K562 (cell line): Measurements from ENCODE around the gene CAMK2D. TPM values are rescaled to one million over a fixed set of nuclear protein-coding genes. Genes with fewer than 3 reads are reported as not detected.

Source experiments
- ATAC-seq: fragments of 200-7000 bp; cut with Tn5 transposase; 3 replicates; pipeline ENCODE4 v1.9.1; 2020; ENCODE audit warnings: moderate library complexity
- BruUV-seq: library from RNA; stranded (reverse); fragments of 400-500 nt; replicated peaks from 2 replicates; lab custom pipeline; 2021; lab: Mats Ljungman, UMichigan
- CTCF ChIA-PET: fragments of 300-600 bp; formaldehyde crosslinking; extraction: SDS; loops from one replicate; lab custom pipeline; 2021; ENCODE audit warnings: low intra/inter-chr PET ratio; lab: Yijun Ruan, JAX
- POLR2A ChIA-PET: fragments of 300-600, 350-650 bp; sonication (Branson Sonifier 250); formaldehyde crosslinking; extraction: SDS; loops from one replicate; lab custom pipeline; 2021; ENCODE audit warnings: antibody characterized with exemption, inconsistent platforms; lab: Yijun Ruan, JAX
- DNase-seq, 4 experiments: peaks; one replicate each; pipeline versions ENCODE4 v3.0.0 to v3.0.0-alpha.2; 2011 to 2018; ENCODE audit warnings: low spot score in 3 of 4, mixed read lengths in 3 of 4; ENCODE audit errors: extremely low read depth in 1 of 4
- FAIRE-seq: peaks from 2 replicates; lab custom pipeline; 2011; peaks lifted over from hg19 to GRCh38; lab: Jason Lieb, UNC
- H2AFZ ChIP-seq: 2 replicates; pipeline ENCODE4 v1.6.0; 2011; ENCODE audit warnings: low read depth, low read length, control low read depth, inconsistent platforms
- H3K27ac ChIP-seq: fragments of 200-600 bp; 3 replicates; pipeline ENCODE4 v1.8.0; 2011; ENCODE audit warnings: low read depth, mild to moderate bottlenecking, control low read depth, inconsistent platforms, low read length, moderate library complexity, mixed read lengths; ENCODE audit errors: extremely low read depth
- H3K27me3 ChIP-seq, 2 experiments: fragments of 300-600 bp in 1 of 2; 2 replicates in 1 of 2; 3 replicates in 1 of 2; pipeline versions ENCODE4 v1.6.0 to v1.8.0; 2011; ENCODE audit warnings: inconsistent platforms in 2 of 2, low read length in 2 of 2, mild to moderate bottlenecking in 1 of 2, mixed read lengths in 1 of 2, moderate library complexity in 1 of 2; ENCODE audit not compliant: control insufficient read depth in 2 of 2, insufficient read depth in 2 of 2
- H3K36me3 ChIP-seq: fragments of 300-600 bp; 3 replicates; pipeline ENCODE4 v1.8.0; 2011; ENCODE audit warnings: mild to moderate bottlenecking, low read length, inconsistent platforms; ENCODE audit not compliant: control insufficient read depth, insufficient read depth
- H3K4me1 ChIP-seq, 2 experiments: fragments of 200-600 bp in 1 of 2; replicated peaks in 1 of 2; 2 replicates in 1 of 2; 3 replicates in 1 of 2; pipeline versions ENCODE4 v1.5.1 to v1.8.0; 2011; ENCODE audit warnings: inconsistent platforms in 2 of 2, low read length in 2 of 2, mild to moderate bottlenecking in 1 of 2, mixed read lengths in 1 of 2, moderate library complexity in 1 of 2; ENCODE audit not compliant: control insufficient read depth in 2 of 2, insufficient read depth in 2 of 2
- H3K4me2 ChIP-seq: 2 replicates; pipeline ENCODE4 v1.6.1; 2011; ENCODE audit warnings: low read length, control low read depth, inconsistent platforms, mixed read lengths; ENCODE audit not compliant: insufficient read depth
- H3K4me3 ChIP-seq: fragments of 200-600 bp; sonication (generic), shearing (Covaris generic); 2 replicates; pipeline ENCODE4 v1.5.1; 2016; ENCODE audit warnings: control low read depth, inconsistent platforms
- H3K79me2 ChIP-seq: fragments of 200-600 bp; 3 replicates; pipeline ENCODE4 v1.8.0; 2011; ENCODE audit warnings: low read length, inconsistent platforms; ENCODE audit not compliant: control insufficient read depth, insufficient read depth
- H3K9ac ChIP-seq, 2 experiments: 2 replicates each; pipeline versions ENCODE4 v1.6.0 to v1.6.1; 2011; ENCODE audit warnings: low read depth in 2 of 2, low read length in 2 of 2, control low read depth in 1 of 2, inconsistent platforms in 1 of 2, mild to moderate bottlenecking in 1 of 2, mixed read lengths in 1 of 2; ENCODE audit not compliant: insufficient read depth in 1 of 2
- H3K9me1 ChIP-seq: one replicate; pipeline ENCODE4 v1.6.0; 2011; ENCODE audit warnings: inconsistent platforms, mild to moderate bottlenecking, low read length, moderate library complexity; ENCODE audit not compliant: control insufficient read depth, insufficient read depth
- H3K9me3 ChIP-seq: replicated peaks from 2 replicates; pipeline ENCODE4 v1.5.1; 2011; ENCODE audit warnings: low read depth, low read length, inconsistent platforms; ENCODE audit not compliant: control insufficient read depth, insufficient read depth
- H4K20me1 ChIP-seq: replicated peaks from 2 replicates; pipeline ENCODE4 v1.6.1; 2011; ENCODE audit warnings: low read length, inconsistent platforms, mixed read lengths; ENCODE audit not compliant: control insufficient read depth, insufficient read depth
- CBFA2T3 ChIP-seq: fragments of 450-650 bp; IDR thresholded peaks from 2 replicates; pipeline ENCODE4 v1.6.1; 2017
- DNMT1 ChIP-seq: fragments of 450-650 bp; IDR thresholded peaks from 2 replicates; pipeline ENCODE4 v1.6.1; 2016; ENCODE audit warnings: antibody characterized with exemption, mild to moderate bottlenecking
- HNRNPH1 ChIP-seq: fragments of 200-400 bp; formaldehyde crosslinking; optimal IDR thresholded peaks from 2 replicates; pipeline ENCODE3; 2017; ENCODE audit warnings: low read depth, mild to moderate bottlenecking, low read length, moderate library complexity
- HOXB6 ChIP-seq: fragments of 250-450 bp; sonication (Bioruptor Pico); IDR thresholded peaks from 2 replicates; pipeline ENCODE4 v1.5.1; 2022; ENCODE audit warnings: mild to moderate bottlenecking, borderline replicate concordance
- LEF1 ChIP-seq: fragments of 450-650 bp; IDR thresholded peaks from 2 replicates; pipeline ENCODE4 v1.6.1; 2016; ENCODE audit warnings: mild to moderate bottlenecking
- MAFG ChIP-seq: fragments of 450-650 bp; conservative IDR thresholded peaks from 2 replicates; pipeline ENCODE4 v1.6.1; 2016; ENCODE audit warnings: missing genetic modification characterization, missing compliant biosample characterization
- MBD2 ChIP-seq: sonication (generic); IDR thresholded peaks from 2 replicates; pipeline ENCODE4 v1.6.1; 2016; ENCODE audit warnings: low read depth, borderline replicate concordance
- NFIX ChIP-seq: fragments of 250-450 bp; sonication (Bioruptor Pico); IDR thresholded peaks from 2 replicates; pipeline ENCODE4 v1.4.0; 2020; ENCODE audit warnings: low read depth, mild to moderate bottlenecking, moderate library complexity
- PURB ChIP-seq: sonication (generic); formaldehyde crosslinking; IDR thresholded peaks from 2 replicates; pipeline ENCODE4 v1.9.0; 2021; ENCODE audit warnings: low read depth, mild to moderate bottlenecking, missing genetic modification reagents
- ZNF639 ChIP-seq, 2 experiments: fragments of 200-800 bp in 1 of 2; sonication (Bioruptor generic) in 1 of 2; sonication (generic) in 1 of 2; formaldehyde crosslinking in 1 of 2; IDR thresholded peaks in 1 of 2; conservative IDR thresholded peaks in 1 of 2; 2 replicates each; pipeline versions ENCODE4 v1.5.0 to v1.6.1; 2016 to 2020; ENCODE audit warnings: missing compliant biosample characterization in 1 of 2, missing genetic modification characterization in 1 of 2, missing genetic modification reagents in 1 of 2
- WGBS: fragments of 100-300 bp; shearing (Covaris generic); methylation state at CpG from one replicate; pipeline ENCODE4 v1.1.6; 2016; ENCODE audit warnings: low coverage, mixed read lengths; ENCODE audit not compliant: insufficient coverage; ENCODE audit errors: missing lambda C conversion rate; 5-methylcytosine and 5-hydroxymethylcytosine counted together
- in situ Hi-C: fragments of 300-500 bp; cut with MboI; formaldehyde crosslinking; loops from 4 replicates; pipeline ENCODE4 v1.15.0; 2018; ENCODE audit warnings: inconsistent platforms, mixed read lengths
- intact Hi-C: fragments of 100-400 bp; cut with micrococcal nuclease; formaldehyde crosslinking; loops from 2 replicates; pipeline ENCODE4 v1.14.2; 2022
- polyA plus RNA-seq, 8 experiments: library from polyadenylated mRNA; depleted of rRNA in 4 of 8; stranded (reverse) in 5 of 8; unstranded in 3 of 8; fragments of >200 nt; fragmentation: Nextera tagmentation in 2 of 8; fragmentation: Illumina TruSeq in 1 of 8; extraction: Ambion mirVana in 2 of 8; extraction: Trizol in 1 of 8; gene quantifications; 2 replicates each; pipeline versions ENCODE4 v1.2.1 to v1.2.3, GENCODE V29; 2011 to 2014; ENCODE audit warnings: inconsistent platforms in 1 of 8, missing spikeins in 1 of 8
- total RNA-seq, 7 experiments: library from RNA; depleted of rRNA in 6 of 7; stranded (reverse); fragments of >200 nt in 6 of 7; fragmentation: Illumina TruSeq in 2 of 7; extraction: Trizol in 2 of 7; gene quantifications; 2 replicates each; pipeline versions ENCODE4 v1.2.1 to v1.2.3, GENCODE V29; 2011 to 2021; ENCODE audit warnings: low replicate concordance in 1 of 7

The CAMK2D gene
- total and polyA plus RNA-seq, 9 of the 15 experiments (the other 6 are each of a cell fraction or from before 2014, with no cell fraction given), result 0.01 to 0.33 (median 0.04) TPM; not detected in 2

- intact Hi-C loops (no loop called here), in situ Hi-C loops (no loop called here)
- ATAC-seq (no peak), FAIRE-seq (no peak), DNase-seq (no peak)
- Histone ChIP-seq H3K9me3 (no peaks in the 10 kb centered on the region), H3K36me3 (no peaks in the 10 kb centered on the region), H3K4me1 (no peaks in the 10 kb centered on the region; a peak in 2 of 5 replicates), H3K27me3 (no peaks in the 10 kb centered on the region), H3K27ac (no peak overlapping the region), H3K9me1 (no peaks in the 10 kb centered on the region), H3K79me2 (no peaks in the 10 kb centered on the region), H3K9ac (no peak overlapping the region), H2AFZ (no peak overlapping the region), H4K20me1 (no peaks in the 10 kb centered on the region), H3K4me2 (no peak overlapping the region), H3K4me3 (no peak overlapping the region)
- no TSS peak for BruUV-seq
- TF ChIP-seq DNMT1 (no peak), MAFG (tag) (no peak), MBD2 (no peak), ZNF639 (CRISPR knock-in tag; conservative IDR thresholded peaks at IDR 0.05 in 1 of 2, IDR thresholded peaks at IDR 0.05 in 1 of 2) (no peak), HNRNPH1 (no peak), NFIX (CRISPR knock-in tag) (no peak), LEF1 (no peak), CBFA2T3 (no peak), PURB (CRISPR knock-in tag) (no peak), HOXB6 (CRISPR knock-in tag) (no peak)
- POLR2A ChIA-PET, result no interaction called here
- CTCF ChIA-PET, result no interaction called here
- 4% methylated on average over 3 of the region's 4 CpGs for WGBS
Measured at GRCh38 chr4:113601636-113602035, 159.9 kb downstream of the CAMK2D start.
